Neuronal stem cell (in vitro differentiated cells): ENCODE results near the gene FADS2. TPM values are rescaled to one million over a fixed set of nuclear protein-coding genes. Genes with fewer than 3 reads are reported as not detected.

Experiments used
- DNase-seq: peaks from one replicate; pipeline ENCODE4 v3.0.0-alpha.2; 2013; ENCODE audit warnings: low spot score
- H2AFZ ChIP-seq: one replicate; pipeline ENCODE4 v1.6.1; 2013; ENCODE audit warnings: mild to moderate bottlenecking, low read length, inconsistent platforms
- H2AK5ac ChIP-seq: 2 replicates; pipeline ENCODE4 v1.6.1; 2013; ENCODE audit warnings: low read depth, mild to moderate bottlenecking, inconsistent platforms, low read length, moderate library complexity, mixed read lengths
- H2BK120ac ChIP-seq: 2 replicates; pipeline ENCODE4 v1.6.1; 2013; ENCODE audit warnings: low read depth, mild to moderate bottlenecking, inconsistent platforms, low read length, moderate library complexity, mixed read lengths
- H2BK12ac ChIP-seq: one replicate; pipeline ENCODE4 v1.6.1; 2013; ENCODE audit warnings: low read length, inconsistent platforms
- H2BK15ac ChIP-seq: 2 replicates; pipeline ENCODE4 v1.6.1; 2013; ENCODE audit warnings: mild to moderate bottlenecking, low read length, inconsistent platforms, mixed read lengths
- H2BK5ac ChIP-seq: one replicate; pipeline ENCODE4 v1.6.1; 2013; ENCODE audit warnings: inconsistent platforms, mild to moderate bottlenecking, low read length, moderate library complexity
- H3K14ac ChIP-seq: one replicate; pipeline ENCODE4 v1.6.1; 2013; ENCODE audit warnings: low read length, inconsistent platforms
- H3K18ac ChIP-seq: 2 replicates; pipeline ENCODE4 v1.6.1; 2013; ENCODE audit warnings: low read length, inconsistent platforms
- H3K23ac ChIP-seq: 2 replicates; pipeline ENCODE4 v1.6.1; 2013; ENCODE audit warnings: low read depth, mild to moderate bottlenecking, mixed read lengths, low read length, inconsistent platforms; ENCODE audit not compliant: poor library complexity
- H3K27ac ChIP-seq: replicated peaks from 3 replicates; pipeline ENCODE4 v1.5.1; 2013; ENCODE audit warnings: low read length, inconsistent platforms
- H3K27me3 ChIP-seq, 3 experiments: 2 replicates each; pipeline ENCODE4 v1.6.1; 2013; ENCODE audit warnings: low read length in 3 of 3, mild to moderate bottlenecking in 2 of 3, inconsistent platforms in 1 of 3, low read depth in 1 of 3, mixed read lengths in 1 of 3, moderate library complexity in 1 of 3; ENCODE audit not compliant: control insufficient read depth in 3 of 3, insufficient read depth in 3 of 3
- H3K36me3 ChIP-seq, 2 donors: replicated peaks in 1 of 2; 2 replicates each; pipeline ENCODE4 v1.6.1; 2013; ENCODE audit warnings: low read length in 2 of 2; ENCODE audit not compliant: control insufficient read depth in 2 of 2, insufficient read depth in 2 of 2
- H3K4ac ChIP-seq: 2 replicates; pipeline ENCODE4 v1.6.1; 2013; ENCODE audit warnings: inconsistent platforms, mild to moderate bottlenecking, low read length, moderate library complexity
- H3K4me1 ChIP-seq, 2 donors: 1 replicate in 1 of 2; 2 replicates in 1 of 2; pipeline ENCODE4 v1.6.1; 2013; ENCODE audit warnings: low read length in 2 of 2, low read depth in 1 of 2; ENCODE audit not compliant: control insufficient read depth in 2 of 2, insufficient read depth in 1 of 2
- H3K4me2 ChIP-seq: one replicate; pipeline ENCODE4 v1.6.1; 2013; ENCODE audit warnings: mild to moderate bottlenecking, low read length, inconsistent platforms; ENCODE audit not compliant: insufficient read depth, poor library complexity, severe bottlenecking
- H3K4me3 ChIP-seq, 2 donors: 2 replicates each; pipeline ENCODE4 v1.5.1; 2013; ENCODE audit warnings: low read length in 2 of 2, mild to moderate bottlenecking in 2 of 2, inconsistent platforms in 1 of 2, moderate library complexity in 1 of 2
- H3K79me1 ChIP-seq: one replicate; pipeline ENCODE4 v1.6.1; 2013; ENCODE audit warnings: low read depth, mild to moderate bottlenecking, inconsistent platforms, low read length, moderate library complexity
- H3K9ac ChIP-seq: one replicate; pipeline ENCODE4 v1.6.1; 2013; ENCODE audit warnings: mild to moderate bottlenecking, low read depth, low read length, inconsistent platforms; ENCODE audit not compliant: poor library complexity
- H3K9me3 ChIP-seq, 2 donors: replicated peaks in 1 of 2; 2 replicates each; pipeline versions ENCODE3 to v1.6.1; 2013; ENCODE audit warnings: low read length in 2 of 2, mild to moderate bottlenecking in 2 of 2, inconsistent platforms in 1 of 2, low read depth in 1 of 2, mixed read lengths in 1 of 2, moderate library complexity in 1 of 2; ENCODE audit not compliant: control insufficient read depth in 2 of 2, insufficient read depth in 1 of 2
- H4K8ac ChIP-seq: one replicate; pipeline ENCODE4 v1.6.1; 2013; ENCODE audit warnings: low read depth, mild to moderate bottlenecking, inconsistent platforms, low read length, moderate library complexity
- H4K91ac ChIP-seq: one replicate; pipeline ENCODE4 v1.6.1; 2013; ENCODE audit warnings: low read length, low read depth, mild to moderate bottlenecking, inconsistent platforms; ENCODE audit not compliant: poor library complexity
- WGBS, 2 donors: extraction: QIAGEN DNeasy Blood & Tissue Kit; methylation state at CpG; one replicate each; pipeline ENCODE4 v1.1.7; 2013; ENCODE audit warnings: missing lambda C conversion rate in 2 of 2, mixed read lengths in 1 of 2; ENCODE audit not compliant: insufficient read length in 2 of 2, insufficient replicate concordance in 1 of 2; ENCODE audit errors: extremely low coverage in 2 of 2; 5-methylcytosine and 5-hydroxymethylcytosine counted together
- small RNA-seq: library from polyadenylated mRNA; stranded (forward); fragments of <200 nt; extraction: miRNeasy Mini kit (QIAGEN cat#:217004); gene quantifications from one replicate; pipeline ENCODE3, GENCODE V24; 2013; ENCODE audit not compliant: insufficient read depth

Gene FADS2

DNA sequence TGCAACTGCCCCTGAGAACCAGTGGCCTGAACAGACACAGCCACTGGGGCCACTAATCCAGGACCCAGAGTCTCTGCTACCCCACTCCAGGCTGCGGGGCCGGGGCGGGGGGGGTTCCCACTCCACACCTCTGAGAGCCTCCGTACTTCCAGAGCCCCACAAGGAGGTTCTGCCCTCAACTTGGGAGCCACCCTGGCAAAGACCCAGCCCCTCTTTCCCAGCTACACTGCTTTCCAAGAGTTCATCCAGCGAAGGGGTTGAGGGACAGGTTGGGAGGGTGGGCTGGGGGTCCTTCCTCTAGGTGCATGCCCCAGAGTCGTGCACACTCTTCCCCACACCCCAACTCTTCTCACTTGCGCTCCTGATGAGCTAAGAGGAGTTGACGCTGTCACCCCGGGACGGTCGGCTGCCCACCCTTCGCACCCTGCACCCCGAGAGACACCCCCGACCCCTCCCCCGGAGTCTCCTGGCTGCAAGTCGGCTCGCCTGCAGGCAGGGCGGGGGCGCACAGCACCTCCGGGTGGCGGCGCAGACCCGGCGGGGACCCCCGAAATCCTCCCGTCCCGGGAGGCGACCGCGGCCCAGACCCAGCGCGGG, 88.7 kb downstream of the FADS2 start:
- no peak for DNase-seq
- Histone ChIP-seq H3K4ac (no peak overlapping the region), H4K8ac (no peak overlapping the region)

More for the DNA sequence above, 88.7 kb downstream of the FADS2 start:
- Histone ChIP-seq H3K18ac (peak overlapping the region; percentile 75), H2AFZ (peak overlapping the region; percentile 94), H4K91ac (no peak overlapping the region), H2BK12ac (no peak overlapping the region), H3K14ac (peak overlapping the region; percentile 84), H2BK15ac (peak overlapping the region; percentile 70), H3K36me3 (no peaks in the 10 kb centered on the region), H3K4me2 (peak overlapping the region; percentile 98), H3K4me3 (peak overlapping the region; percentile 38 to 79), H3K9me3 (no peaks in the 10 kb centered on the region), H3K27me3 (peaks cover 4 to 61% (median 24%) of the 10 kb centered on the region in 3 experiments), H3K4me1 (peaks cover 3% of the 10 kb centered on the region in 2 donors), H3K79me1 (peaks cover 1% of the 10 kb centered on the region), H3K9ac (peak overlapping the region; percentile 79), H3K27ac (no peak overlapping the region), H2AK5ac (peak overlapping the region; percentile 51), H2BK5ac (no peak overlapping the region), H2BK120ac (no peak overlapping the region), H3K23ac (no peak overlapping the region)
- WGBS, 2 donors: no CpG with 5 or more reads among the region's 32 CpGs

Small RNAs within 50 kb of the gene (small RNA-seq; reads per million reads assigned to genes)
- not detected for gene MIR6746
